HepG2 (cell line): Measurements from ENCODE around the gene LYZL1. TPM values are rescaled to one million over a fixed set of nuclear protein-coding genes. Genes with fewer than 3 reads are reported as not detected.

ENCODE experiments used
- EEA1 ChIP-seq: sonication (generic); formaldehyde crosslinking; IDR thresholded peaks from 2 replicates; pipeline ENCODE4 v1.5.1; 2020; ENCODE audit warnings: mild to moderate bottlenecking, missing genetic modification reagents, borderline replicate concordance
- HDAC1 ChIP-seq: sonication (generic); formaldehyde crosslinking; IDR thresholded peaks from 2 replicates; pipeline ENCODE4 v1.5.1; 2020; ENCODE audit warnings: mild to moderate bottlenecking, missing genetic modification reagents
- KIAA2018 ChIP-seq: sonication (generic); formaldehyde crosslinking; IDR thresholded peaks from 2 replicates; pipeline ENCODE4 v1.5.0; 2020; ENCODE audit warnings: mild to moderate bottlenecking, missing genetic modification reagents, borderline replicate concordance
- MAFG ChIP-seq: sonication (generic); formaldehyde crosslinking; IDR thresholded peaks from 2 replicates; pipeline ENCODE4 v1.5.1; 2020; ENCODE audit warnings: mild to moderate bottlenecking, missing genetic modification reagents
- POLR2A ChIP-seq, 2 experiments: IDR thresholded peaks; 2 replicates each; pipeline ENCODE4 v1.6.1; 2011; ENCODE audit warnings: low read depth in 2 of 2, low read length in 2 of 2, mild to moderate bottlenecking in 1 of 2, moderate library complexity in 1 of 2; ENCODE audit not compliant: insufficient read depth in 1 of 2
- SP4 ChIP-seq: sonication (generic); formaldehyde crosslinking; IDR thresholded peaks from 2 replicates; pipeline ENCODE4 v1.8.1; 2023; ENCODE audit warnings: mild to moderate bottlenecking, missing genetic modification reagents
- YEATS4 ChIP-seq: sonication (generic); formaldehyde crosslinking; IDR thresholded peaks from 2 replicates; pipeline ENCODE4 v1.4.0; 2020; ENCODE audit warnings: missing genetic modification reagents, borderline replicate concordance
- YY1 ChIP-seq: IDR thresholded peaks from 2 replicates; pipeline ENCODE4 v1.6.1; 2011; ENCODE audit warnings: low read length, low read depth, moderate library complexity, mild to moderate bottlenecking; ENCODE audit not compliant: insufficient read depth, insufficient replicate concordance
- ZFX ChIP-seq: sonication (generic); formaldehyde crosslinking; IDR thresholded peaks from 2 replicates; pipeline ENCODE4 v1.4.0; 2020; ENCODE audit warnings: mild to moderate bottlenecking, low read depth, missing genetic modification reagents, moderate library complexity
- ZNF512B ChIP-seq: sonication (generic); formaldehyde crosslinking; IDR thresholded peaks from 2 replicates; pipeline ENCODE4 v1.5.1; 2020; ENCODE audit warnings: missing genetic modification reagents, mild to moderate bottlenecking, borderline replicate concordance
- ZNF607 ChIP-seq: sonication (generic); formaldehyde crosslinking; IDR thresholded peaks from 2 replicates; pipeline ENCODE4 v1.5.1; 2020; ENCODE audit warnings: missing genetic modification reagents, mild to moderate bottlenecking, borderline replicate concordance
- ZNF703 ChIP-seq: sonication (generic); formaldehyde crosslinking; IDR thresholded peaks from 2 replicates; pipeline ENCODE4 v1.5.1; 2020; ENCODE audit warnings: missing genetic modification reagents, mild to moderate bottlenecking, moderate library complexity, borderline replicate concordance
- ZSCAN22 ChIP-seq: sonication (generic); formaldehyde crosslinking; IDR thresholded peaks from 2 replicates; pipeline ENCODE4 v1.4.0; 2020; ENCODE audit warnings: mild to moderate bottlenecking, missing genetic modification reagents
- polyA plus RNA-seq, 8 experiments: library from polyadenylated mRNA; depleted of rRNA in 3 of 8; stranded (reverse) in 7 of 8; unstranded in 1 of 8; fragments of >200 nt; fragmentation: Illumina TruSeq in 4 of 8; extraction: Trizol in 4 of 8; gene quantifications; 2 replicates each; pipeline versions ENCODE4 v1.2.1 to v1.2.3, GENCODE V29; 2011 to 2016; ENCODE audit warnings: low read depth in 4 of 8, missing spikeins in 1 of 8, mixed read lengths in 1 of 8; ENCODE audit not compliant: insufficient read depth in 1 of 8
- total RNA-seq, 5 experiments: library from RNA; depleted of rRNA; stranded (reverse); fragments of >200 nt; fragmentation: Illumina TruSeq; extraction: Trizol; gene quantifications; 2 replicates each; pipeline ENCODE4 v1.2.3, GENCODE V29; 2016; ENCODE audit warnings: low read depth in 1 of 5
- TF ChIP-seq, protein P1 (sequence below): sonication (generic); formaldehyde crosslinking; IDR thresholded peaks from 2 replicates; pipeline ENCODE4 v1.4.0; 2020; ENCODE audit warnings: missing genetic modification reagents

Gene LYZL1
- total and polyA plus RNA-seq, 2 of the 13 experiments (the other 11 are each of a cell fraction or from before 2014, with no cell fraction given), result not detected

DNA sequence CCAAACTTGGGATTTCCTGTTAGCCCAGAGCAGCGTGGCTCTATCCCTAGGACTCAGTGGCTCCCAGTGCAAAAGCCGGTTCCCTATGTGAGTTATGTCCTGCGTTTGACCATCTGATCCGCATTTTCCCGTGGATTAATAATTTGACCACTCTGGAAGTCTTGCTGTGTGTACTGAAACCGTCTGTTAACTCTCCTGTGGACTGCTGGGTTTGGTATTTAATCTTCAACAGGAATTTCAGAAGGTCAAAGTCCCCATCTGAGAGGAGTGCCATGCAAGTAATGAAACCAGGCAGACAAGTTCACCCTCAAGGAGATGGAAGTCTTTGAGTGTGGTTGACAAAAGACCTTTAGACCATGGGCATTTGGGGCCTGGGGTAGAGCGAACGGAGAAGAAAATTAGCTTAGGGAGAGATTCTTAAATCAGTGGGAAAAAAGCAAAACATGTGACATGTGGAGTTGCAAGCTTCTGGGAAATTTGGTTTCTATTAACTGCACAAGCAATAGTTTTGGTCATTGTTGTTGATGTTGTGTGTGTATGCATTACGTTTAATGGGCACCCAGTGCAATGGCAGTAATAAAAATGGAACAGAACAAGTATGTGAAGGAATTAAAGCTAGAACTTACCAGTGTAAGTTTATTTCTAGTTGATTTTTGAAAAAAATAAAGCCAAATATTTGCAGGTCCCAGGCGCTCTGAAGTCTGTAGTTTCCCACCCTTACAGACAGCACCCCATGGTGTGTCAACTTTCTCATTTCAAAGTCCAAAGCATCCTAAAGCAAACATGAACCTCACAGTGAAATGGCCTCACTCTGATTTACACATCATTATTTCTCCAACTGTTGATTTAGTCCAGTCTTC is 38.2 kb downstream of the LYZL1 start (continued):
- TF ChIP-seq KIAA2018 (CRISPR knock-in tag) (no peak), ZNF703 (CRISPR knock-in tag) (no peak; the same call in 1 of the 2 replicates), ZNF607 (CRISPR knock-in tag) (0 out of 2 replicates have a peak, but pooled peaks have one; percentile 48), ZSCAN22 (CRISPR knock-in tag) (no peak), YY1 (peak; percentile 21), SP4 (no peak), EEA1 (CRISPR knock-in tag) (no peak), MAFG (CRISPR knock-in tag) (no peak), ZFX (CRISPR knock-in tag) (0 out of 2 replicates have a peak, but pooled peaks have one; percentile 27), YEATS4 (CRISPR knock-in tag) (no peak; the same call in 1 of the 2 replicates), HDAC1 (CRISPR knock-in tag) (peak; percentile 54; the same call in 1 of the 2 replicates), POLR2A (IDR thresholded peaks at IDR 0.05; ENCODE audit: insufficient read depth in 1 of 2, low read depth in 2 of 2, low read length in 2 of 2) (peak; percentile 24 to 41; a peak in 1 of 4 replicates), ZNF512B (no peak)
- TF ChIP-seq, protein P1, sequence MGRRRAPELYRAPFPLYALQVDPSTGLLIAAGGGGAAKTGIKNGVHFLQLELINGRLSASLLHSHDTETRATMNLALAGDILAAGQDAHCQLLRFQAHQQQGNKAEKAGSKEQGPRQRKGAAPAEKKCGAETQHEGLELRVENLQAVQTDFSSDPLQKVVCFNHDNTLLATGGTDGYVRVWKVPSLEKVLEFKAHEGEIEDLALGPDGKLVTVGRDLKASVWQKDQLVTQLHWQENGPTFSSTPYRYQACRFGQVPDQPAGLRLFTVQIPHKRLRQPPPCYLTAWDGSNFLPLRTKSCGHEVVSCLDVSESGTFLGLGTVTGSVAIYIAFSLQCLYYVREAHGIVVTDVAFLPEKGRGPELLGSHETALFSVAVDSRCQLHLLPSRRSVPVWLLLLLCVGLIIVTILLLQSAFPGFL, result no peak
